ENCODE results near the gene DISP1.

DNA sequence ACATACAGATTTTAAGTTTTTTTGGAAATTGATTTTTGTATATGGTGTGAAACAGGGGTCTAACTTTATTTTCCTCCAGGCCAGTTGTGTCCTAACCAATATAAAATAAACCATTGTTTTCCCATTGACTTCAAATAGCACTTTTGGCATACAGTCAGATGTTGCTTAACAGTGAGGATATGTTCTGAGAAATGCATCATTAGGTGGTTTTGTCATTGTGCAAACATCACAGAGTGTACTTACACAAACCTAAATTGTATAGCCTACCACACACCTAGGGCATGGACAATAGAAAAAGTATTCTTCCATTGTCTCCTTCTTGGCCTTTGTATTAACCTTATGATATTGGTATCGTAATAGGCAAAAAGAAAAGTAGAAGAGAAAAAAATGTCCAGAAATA lies 37.4 kb upstream of the DISP1 start:
- TF ChIP-seq, protein P1, sequence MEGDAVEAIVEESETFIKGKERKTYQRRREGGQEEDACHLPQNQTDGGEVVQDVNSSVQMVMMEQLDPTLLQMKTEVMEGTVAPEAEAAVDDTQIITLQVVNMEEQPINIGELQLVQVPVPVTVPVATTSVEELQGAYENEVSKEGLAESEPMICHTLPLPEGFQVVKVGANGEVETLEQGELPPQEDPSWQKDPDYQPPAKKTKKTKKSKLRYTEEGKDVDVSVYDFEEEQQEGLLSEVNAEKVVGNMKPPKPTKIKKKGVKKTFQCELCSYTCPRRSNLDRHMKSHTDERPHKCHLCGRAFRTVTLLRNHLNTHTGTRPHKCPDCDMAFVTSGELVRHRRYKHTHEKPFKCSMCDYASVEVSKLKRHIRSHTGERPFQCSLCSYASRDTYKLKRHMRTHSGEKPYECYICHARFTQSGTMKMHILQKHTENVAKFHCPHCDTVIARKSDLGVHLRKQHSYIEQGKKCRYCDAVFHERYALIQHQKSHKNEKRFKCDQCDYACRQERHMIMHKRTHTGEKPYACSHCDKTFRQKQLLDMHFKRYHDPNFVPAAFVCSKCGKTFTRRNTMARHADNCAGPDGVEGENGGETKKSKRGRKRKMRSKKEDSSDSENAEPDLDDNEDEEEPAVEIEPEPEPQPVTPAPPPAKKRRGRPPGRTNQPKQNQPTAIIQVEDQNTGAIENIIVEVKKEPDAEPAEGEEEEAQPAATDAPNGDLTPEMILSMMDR (IDR thresholded peaks at IDR 0.05): no peak
- TF ChIP-seq EP300 (IDR thresholded peaks at IDR 0.05): no peak
